ENCODE data around the gene PNPLA7. TPM values are rescaled to one million over a fixed set of nuclear protein-coding genes. Genes with fewer than 3 reads are reported as not detected.

PNPLA7 gene
- total RNA-seq, 1 donor from 2014 or later, result 16.2 TPM

GRCh38 chr9:137460363-137461315 is 89.6 kb downstream of the PNPLA7 start:
- Histone ChIP-seq H3K4me1 (peaks cover 24% of the 10 kb centered on the region), H3K27ac (no peak overlapping the region), H3K27me3 (no peaks in the 10 kb centered on the region), H3K4me3 (no peak overlapping the region), H3K9me3 (no peaks in the 10 kb centered on the region), H3K36me3 (no peaks in the 10 kb centered on the region)
- intact Hi-C loops (cut with DNase I), result no loop called here
- TF ChIP-seq CTCF (IDR thresholded peaks at IDR 0.05), result no peak
- no peak for TF ChIP-seq POLR2A (IDR thresholded peaks at IDR 0.05)
- no peak for TF ChIP-seq POLR2AphosphoS5 (IDR thresholded peaks at IDR 0.05; ENCODE audit: insufficient read depth in 1 of 2, low read depth in 1 of 2)
- DNase-seq (ENCODE audit: extremely low spot score in 2 of 2), result no peak

DNA sequence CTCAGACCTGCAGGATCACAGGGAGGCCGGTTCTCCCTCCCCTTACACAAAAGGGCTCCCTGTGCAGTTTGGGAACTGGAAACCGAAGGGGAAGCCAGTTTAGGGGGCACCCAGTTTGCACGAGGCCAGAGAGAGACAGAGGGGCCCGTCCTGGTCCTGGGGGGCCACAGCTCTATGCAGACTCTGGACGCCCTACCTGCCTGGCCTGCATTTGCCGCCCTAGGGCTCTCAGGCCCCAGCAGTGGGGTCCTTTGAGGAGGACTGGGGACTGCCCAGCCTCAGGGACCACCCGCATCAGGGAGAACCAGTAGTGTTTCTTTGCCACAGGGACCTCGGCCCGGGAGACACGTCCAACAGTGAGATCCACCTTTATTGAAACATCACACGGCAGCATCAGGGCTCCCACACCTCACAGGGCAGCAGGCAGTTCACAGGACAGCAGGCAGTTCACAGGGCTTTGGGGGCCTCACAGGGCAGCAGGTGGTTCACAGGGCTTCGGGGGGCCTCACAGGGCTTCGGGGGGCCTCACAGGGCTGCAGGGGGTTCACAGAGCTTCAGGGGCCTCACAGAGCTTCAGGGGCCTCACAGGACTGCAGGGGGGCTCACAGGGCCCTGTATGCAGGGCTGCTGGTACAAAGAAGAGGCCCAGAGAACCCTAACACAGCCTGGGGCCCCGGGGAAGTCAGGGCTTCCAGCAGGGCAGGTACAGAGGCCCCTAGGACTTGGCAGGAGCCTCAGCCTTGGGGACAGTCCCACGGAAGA is 90.4 kb downstream of the PNPLA7 start:
- H3K36me3 ChIP-seq, result no peaks in the 10 kb centered on the region

DNA sequence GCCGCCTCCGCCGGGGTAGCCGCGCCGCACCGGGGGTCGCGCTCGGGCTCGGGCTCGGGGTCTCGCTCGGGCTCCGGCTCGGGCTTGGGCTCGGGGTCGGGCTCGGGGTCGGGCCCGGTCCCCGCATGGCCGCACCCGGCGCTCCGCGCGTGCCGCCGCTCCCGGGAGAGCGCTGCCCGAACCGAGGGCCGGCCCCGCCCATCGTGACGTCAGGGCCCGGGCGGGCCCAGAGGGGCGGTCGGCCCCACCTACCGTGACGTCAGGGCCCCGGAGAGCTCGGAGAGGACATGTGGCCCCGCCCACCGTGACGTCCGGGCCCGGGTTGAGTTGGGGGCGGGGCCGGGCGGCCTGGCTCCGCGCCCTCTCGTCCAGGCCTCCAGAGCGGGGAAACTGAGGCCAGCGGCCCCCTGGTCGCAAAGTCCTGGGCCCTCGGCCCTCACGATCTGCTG is 91.0 kb downstream of the PNPLA7 start, which contains the start of gene NSMF:
Gene NSMF (minus strand): TSS at position 183 of the 449 bp plus-strand sequence. CDS start 232 bp downstream, outside the sequence.
- peak within 1 kb of the TSS; percentile 82 for H3K27ac ChIP-seq
- peak in 1 of 2 donors; percentile 91 for TF ChIP-seq POLR2A (IDR thresholded peaks at IDR 0.05)
- no peak for TF ChIP-seq CTCF (IDR thresholded peaks at IDR 0.05)
- peak in 1 of 2 donors; percentile 69 for TF ChIP-seq POLR2AphosphoS5 (IDR thresholded peaks at IDR 0.05; ENCODE audit: insufficient read depth in 1 of 2, low read depth in 1 of 2)

More for the DNA sequence above, 90.4 kb downstream of the PNPLA7 start:
- Histone ChIP-seq H3K27me3 (no peaks in the 10 kb centered on the region), H3K27ac (peak overlapping the region; percentile 82), H3K9me3 (no peaks in the 10 kb centered on the region), H3K4me1 (peaks cover 30% of the 10 kb centered on the region), H3K4me3 (peak overlapping the region; percentile 83 to 86)
- TF ChIP-seq CTCF (IDR thresholded peaks at IDR 0.05) (no peak), POLR2A (IDR thresholded peaks at IDR 0.05) (no peak), POLR2AphosphoS5 (IDR thresholded peaks at IDR 0.05; ENCODE audit: insufficient read depth in 1 of 2, low read depth in 1 of 2) (no peak)
- intact Hi-C loops (cut with DNase I), result no loop called here
- no peak for DNase-seq (ENCODE audit: extremely low spot score in 2 of 2)

GRCh38 chr9:137458194-137459151 is 91.7 kb downstream of the PNPLA7 start:
- Histone ChIP-seq H3K4me1 (peaks cover 39% of the 10 kb centered on the region), H3K9me3 (no peaks in the 10 kb centered on the region), H3K4me3 (peak overlapping the region; percentile 83 to 86), H3K36me3 (no peaks in the 10 kb centered on the region), H3K27ac (peak overlapping the region; percentile 65), H3K27me3 (no peaks in the 10 kb centered on the region)
- TF ChIP-seq CTCF (IDR thresholded peaks at IDR 0.05), result no peak
- TF ChIP-seq POLR2AphosphoS5 (IDR thresholded peaks at IDR 0.05; ENCODE audit: insufficient read depth in 1 of 2, low read depth in 1 of 2), result peak in 1 of 2 donors; percentile 19
- intact Hi-C loops (cut with DNase I), result no loop called here
- no peak for DNase-seq (ENCODE audit: extremely low spot score in 2 of 2)

More for the DNA sequence above, 91.0 kb downstream of the PNPLA7 start, which contains the start of gene NSMF:
- Histone ChIP-seq H3K9me3 (no peaks in the 10 kb centered on the region), H3K36me3 (no peaks in the 10 kb centered on the region), H3K4me3 (peak within 1 kb of the TSS; percentile 83 to 86), H3K4me1 (peaks cover 36% of the 10 kb centered on the region), H3K27me3 (no peaks in the 10 kb centered on the region)
- DNase-seq (ENCODE audit: extremely low spot score in 2 of 2), result no peak
- intact Hi-C loops (cut with DNase I), result no loop called here
